HEK293 (cell line): ENCODE results near the gene EIF4G3.

Experiments
- CTCF ChIA-PET: fragments of 350-600 bp; formaldehyde crosslinking; extraction: SDS; loops from one replicate; lab custom pipeline; 2021; ENCODE audit warnings: antibody characterized with exemption; lab: Yijun Ruan, JAX
- POLR2A ChIA-PET: fragments of 300-600 bp; formaldehyde crosslinking; extraction: SDS; loops from one replicate; lab custom pipeline; 2020; ENCODE audit warnings: antibody characterized with exemption, inconsistent platforms; lab: Yijun Ruan, JAX
- H3K27ac ChIP-seq: fragments of 200-500 bp; sonication (Bioruptor generic); 2 replicates; pipeline ENCODE4 v1.5.1; 2014; ENCODE audit warnings: low read depth, low read length, control low read depth, inconsistent platforms; ENCODE audit errors: extremely low read depth
- H3K36me3 ChIP-seq, 2 experiments: fragments of 200-500 bp in 1 of 2; sonication (Bioruptor generic) in 1 of 2; 1 replicate in 1 of 2; 2 replicates in 1 of 2; pipeline ENCODE4 v1.5.1; 2014 to 2017; ENCODE audit warnings: inconsistent platforms in 2 of 2, low read length in 2 of 2; ENCODE audit not compliant: control insufficient read depth in 2 of 2, insufficient read depth in 1 of 2
- H3K4me1 ChIP-seq: fragments of 200-500 bp; sonication (Bioruptor generic); 2 replicates; pipeline ENCODE4 v1.5.1; 2014; ENCODE audit warnings: mild to moderate bottlenecking, low read length, inconsistent platforms; ENCODE audit not compliant: control insufficient read depth, insufficient read depth
- H3K4me3 ChIP-seq: 2 replicates; pipeline ENCODE4 v1.5.1; 2011; ENCODE audit warnings: low read depth, mild to moderate bottlenecking, control low read depth, low read length, moderate library complexity
- H3K9me3 ChIP-seq: fragments of 200-500 bp; sonication (Bioruptor generic); 2 replicates; pipeline ENCODE4 v1.5.1; 2014; ENCODE audit warnings: low read depth, low read length, inconsistent platforms; ENCODE audit not compliant: control insufficient read depth, insufficient read depth
- MEIS1 ChIP-seq: sonication (generic); formaldehyde crosslinking; IDR thresholded peaks from 2 replicates; pipeline ENCODE4 v1.8.1; 2022; ENCODE audit warnings: missing genetic modification reagents, mild to moderate bottlenecking, borderline replicate concordance
- PBX3 ChIP-seq: sonication (generic); formaldehyde crosslinking; IDR thresholded peaks from 2 replicates; pipeline ENCODE4 v1.8.1; 2022; ENCODE audit warnings: mild to moderate bottlenecking, moderate library complexity, missing genetic modification reagents
- PRDM10 ChIP-seq: fragments of 450-650 bp; formaldehyde crosslinking; IDR thresholded peaks from 2 replicates; pipeline ENCODE4 v1.5.1; 2016; ENCODE audit warnings: missing biosample characterization, missing genetic modification characterization
- SCRT1 ChIP-seq: fragments of 450-650 bp; formaldehyde crosslinking; IDR thresholded peaks from 2 replicates; pipeline ENCODE4 v1.5.1; 2016; ENCODE audit warnings: missing biosample characterization, missing genetic modification characterization, borderline replicate concordance
- SP2 ChIP-seq: fragments of 450-650 bp; formaldehyde crosslinking; IDR thresholded peaks from 2 replicates; pipeline ENCODE4 v1.5.1; 2016; ENCODE audit warnings: missing biosample characterization, missing genetic modification characterization
- TRIM28 ChIP-seq: IDR thresholded peaks from 2 replicates; pipeline ENCODE4 v1.6.1; 2011; ENCODE audit warnings: low read length, control low read depth, borderline replicate concordance
- ZBTB6 ChIP-seq: fragments of 450-650 bp; formaldehyde crosslinking; IDR thresholded peaks from 2 replicates; pipeline ENCODE4 v1.5.1; 2017; ENCODE audit warnings: missing biosample characterization, missing genetic modification characterization
- ZEB2 ChIP-seq: fragments of 450-650 bp; formaldehyde crosslinking; IDR thresholded peaks from 2 replicates; pipeline ENCODE4 v1.5.1; 2016; ENCODE audit warnings: missing biosample characterization, missing genetic modification characterization
- ZFP41 ChIP-seq: fragments of 450-650 bp; formaldehyde crosslinking; IDR thresholded peaks from 2 replicates; pipeline ENCODE4 v1.5.1; 2016; ENCODE audit warnings: missing biosample characterization, missing genetic modification characterization, borderline replicate concordance
- ZNF112 ChIP-seq: fragments of 450-650 bp; formaldehyde crosslinking; IDR thresholded peaks from 2 replicates; pipeline ENCODE4 v1.5.0; 2017; ENCODE audit warnings: missing biosample characterization, missing genetic modification characterization
- ZNF121 ChIP-seq: fragments of 450-650 bp; formaldehyde crosslinking; IDR thresholded peaks from 2 replicates; pipeline ENCODE4 v1.5.1; 2016; ENCODE audit warnings: missing biosample characterization, missing genetic modification characterization
- ZNF138 ChIP-seq: fragments of 450-650 bp; formaldehyde crosslinking; IDR thresholded peaks from 2 replicates; pipeline ENCODE4 v1.5.1; 2016; ENCODE audit warnings: missing biosample characterization, missing genetic modification characterization, borderline replicate concordance
- ZNF146 ChIP-seq: fragments of 450-650 bp; formaldehyde crosslinking; IDR thresholded peaks from 2 replicates; pipeline ENCODE4 v1.5.1; 2016; ENCODE audit warnings: missing biosample characterization, missing genetic modification characterization
- ZNF223 ChIP-seq: fragments of 450-650 bp; formaldehyde crosslinking; IDR thresholded peaks from 2 replicates; pipeline ENCODE4 v1.5.1; 2016; ENCODE audit warnings: missing biosample characterization, missing genetic modification characterization
- ZNF394 ChIP-seq: fragments of 450-650 bp; formaldehyde crosslinking; IDR thresholded peaks from 2 replicates; pipeline ENCODE4 v1.5.1; 2016; ENCODE audit warnings: missing biosample characterization, missing genetic modification characterization, mild to moderate bottlenecking, moderate library complexity, borderline replicate concordance
- ZNF48 ChIP-seq: fragments of 450-650 bp; formaldehyde crosslinking; IDR thresholded peaks from 2 replicates; pipeline ENCODE4 v1.5.1; 2016; ENCODE audit warnings: missing biosample characterization, missing genetic modification characterization
- ZNF561 ChIP-seq: fragments of 450-650 bp; IDR thresholded peaks from 2 replicates; pipeline ENCODE4 v1.5.1; 2018; ENCODE audit warnings: missing biosample characterization, missing genetic modification characterization, borderline replicate concordance
- ZNF624 ChIP-seq: fragments of 450-650 bp; formaldehyde crosslinking; IDR thresholded peaks from 2 replicates; pipeline ENCODE4 v1.5.1; 2017; ENCODE audit warnings: missing biosample characterization, missing genetic modification characterization
- ZNF626 ChIP-seq: fragments of 450-650 bp; sonication (Bioruptor Pico); formaldehyde crosslinking; IDR thresholded peaks from 2 replicates; pipeline ENCODE4 v1.5.1; 2018; ENCODE audit warnings: missing biosample characterization, missing genetic modification characterization, inconsistent platforms
- ZNF660 ChIP-seq: fragments of 450-650 bp; IDR thresholded peaks from 2 replicates; pipeline ENCODE4 v1.5.1; 2018; ENCODE audit warnings: missing biosample characterization, mild to moderate bottlenecking, missing genetic modification characterization
- ZNF701 ChIP-seq: fragments of 450-650 bp; formaldehyde crosslinking; IDR thresholded peaks from 2 replicates; pipeline ENCODE4 v1.5.1; 2016; ENCODE audit warnings: missing biosample characterization, missing genetic modification characterization
- ZNF76 ChIP-seq: fragments of 450-650 bp; formaldehyde crosslinking; IDR thresholded peaks from 2 replicates; pipeline ENCODE4; 2016; ENCODE audit warnings: low read depth, missing biosample characterization, missing genetic modification characterization, borderline replicate concordance
- ZNF830 ChIP-seq: fragments of 450-650 bp; IDR thresholded peaks from 2 replicates; pipeline ENCODE4 v1.5.0; 2018; ENCODE audit warnings: missing biosample characterization, missing genetic modification characterization, low read depth, mild to moderate bottlenecking, moderate library complexity
- ZNF843 ChIP-seq: fragments of 450-650 bp; formaldehyde crosslinking; IDR thresholded peaks from 2 replicates; pipeline ENCODE4 v1.5.1; 2016; ENCODE audit warnings: missing biosample characterization, missing genetic modification characterization
- ZSCAN16 ChIP-seq: fragments of 450-650 bp; formaldehyde crosslinking; IDR thresholded peaks from 2 replicates; pipeline ENCODE4 v1.5.1; 2016; ENCODE audit warnings: missing biosample characterization, missing genetic modification characterization
- ZSCAN30 ChIP-seq: fragments of 450-650 bp; IDR thresholded peaks from 2 replicates; pipeline ENCODE4 v1.5.1; 2018; ENCODE audit warnings: missing biosample characterization, mild to moderate bottlenecking, missing genetic modification characterization, moderate library complexity

EIF4G3 gene

GRCh38 chr1:21066356-21067012, 110.2 kb downstream of the EIF4G3 start (continued):
- TF ChIP-seq SP2: no peak
- TF ChIP-seq ZNF138 (tag by site-specific recombination): no peak
- TF ChIP-seq ZNF843 (tag by site-specific recombination): peak; percentile 83
- no peak for TF ChIP-seq TRIM28
- no peak for TF ChIP-seq ZNF112 (tag by site-specific recombination)
- TF ChIP-seq ZSCAN30 (tag by site-specific recombination): peak; percentile 69; the same call in 1 of the 2 replicates
- no peak for TF ChIP-seq ZNF76 (tag by site-specific recombination)
- TF ChIP-seq, all 188 proteins: peak for 20

- no peak for TF ChIP-seq MEIS1 (CRISPR knock-in tag)
- no peak for TF ChIP-seq ZNF394 (tag by site-specific recombination)
- TF ChIP-seq SCRT1 (tag by site-specific recombination): no peak
- TF ChIP-seq ZNF660 (tag by site-specific recombination): no peak
- no peak for TF ChIP-seq ZEB2 (tag by site-specific recombination)
- no peak for TF ChIP-seq ZNF561 (tag by site-specific recombination)
- no peak for TF ChIP-seq ZSCAN16 (tag by site-specific recombination)
- ChIA-PET POLR2A (interaction anchor here (0.6 kb wide), 1 partner anchor 9 kb away, joined by 6 read pairs; no protein-coding TSS in a partner anchor), CTCF (no interaction called here)
Observed at GRCh38 chr1:21065851-21066250, 110.8 kb downstream of the EIF4G3 start.

GRCh38 chr1:21064057-21064456, 112.6 kb downstream of the EIF4G3 start:
- ChIA-PET POLR2A (no interaction called here), CTCF (no interaction called here)
- H3K4me3 ChIP-seq: no peak overlapping the region
- H3K36me3 ChIP-seq: no peaks in the 10 kb centered on the region; a peak in 1 of 3 replicates
- peaks cover 31% of the 10 kb centered on the region for H3K4me1 ChIP-seq
- H3K9me3 ChIP-seq: no peaks in the 10 kb centered on the region
- no peak overlapping the region for H3K27ac ChIP-seq
- TF ChIP-seq ZNF830 (tag by site-specific recombination) (no peak), ZNF624 (tag by site-specific recombination) (no peak), ZNF121 (tag by site-specific recombination) (no peak), ZNF48 (tag by site-specific recombination) (no peak), ZNF146 (tag by site-specific recombination) (no peak), PRDM10 (tag by site-specific recombination) (no peak), ZNF626 (no peak), PBX3 (CRISPR knock-in tag) (no peak), ZFP41 (tag by site-specific recombination) (no peak), SCRT1 (tag by site-specific recombination) (no peak), ZBTB6 (no peak), ZNF701 (tag by site-specific recombination) (no peak), ZNF223 (tag by site-specific recombination) (no peak)

More at GRCh38 chr1:21065851-21066250, 110.8 kb downstream of the EIF4G3 start:
- no peaks in the 10 kb centered on the region; a peak in 1 of 3 replicates for H3K36me3 ChIP-seq
- H3K4me1 ChIP-seq: peaks cover 45% of the 10 kb centered on the region
- no peaks in the 10 kb centered on the region for H3K9me3 ChIP-seq
- no peak overlapping the region for H3K27ac ChIP-seq
- H3K4me3 ChIP-seq: no peak overlapping the region
